ENCODE results near the gene HAP1.

DNA sequence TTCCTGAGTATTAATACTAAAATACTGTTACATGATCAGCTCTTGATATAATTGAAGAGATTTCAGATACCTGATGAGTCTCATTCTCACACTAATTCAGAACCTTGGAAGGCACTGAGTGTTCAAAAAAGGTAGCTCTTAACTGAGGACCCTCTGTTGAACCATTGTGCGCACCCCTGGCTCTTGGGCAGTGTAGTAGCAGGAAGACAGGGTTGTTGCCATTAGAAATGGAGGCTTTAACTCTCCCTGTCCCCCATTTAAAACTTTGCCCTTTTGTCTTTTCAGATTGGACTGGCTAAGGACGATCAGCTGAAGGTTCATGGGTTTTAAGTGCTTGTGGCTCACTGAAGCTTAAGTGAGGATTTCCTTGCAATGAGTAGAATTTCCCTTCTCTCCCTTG, 43.9 kb downstream of the HAP1 start:
- TF ChIP-seq, protein P1, sequence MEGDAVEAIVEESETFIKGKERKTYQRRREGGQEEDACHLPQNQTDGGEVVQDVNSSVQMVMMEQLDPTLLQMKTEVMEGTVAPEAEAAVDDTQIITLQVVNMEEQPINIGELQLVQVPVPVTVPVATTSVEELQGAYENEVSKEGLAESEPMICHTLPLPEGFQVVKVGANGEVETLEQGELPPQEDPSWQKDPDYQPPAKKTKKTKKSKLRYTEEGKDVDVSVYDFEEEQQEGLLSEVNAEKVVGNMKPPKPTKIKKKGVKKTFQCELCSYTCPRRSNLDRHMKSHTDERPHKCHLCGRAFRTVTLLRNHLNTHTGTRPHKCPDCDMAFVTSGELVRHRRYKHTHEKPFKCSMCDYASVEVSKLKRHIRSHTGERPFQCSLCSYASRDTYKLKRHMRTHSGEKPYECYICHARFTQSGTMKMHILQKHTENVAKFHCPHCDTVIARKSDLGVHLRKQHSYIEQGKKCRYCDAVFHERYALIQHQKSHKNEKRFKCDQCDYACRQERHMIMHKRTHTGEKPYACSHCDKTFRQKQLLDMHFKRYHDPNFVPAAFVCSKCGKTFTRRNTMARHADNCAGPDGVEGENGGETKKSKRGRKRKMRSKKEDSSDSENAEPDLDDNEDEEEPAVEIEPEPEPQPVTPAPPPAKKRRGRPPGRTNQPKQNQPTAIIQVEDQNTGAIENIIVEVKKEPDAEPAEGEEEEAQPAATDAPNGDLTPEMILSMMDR (IDR thresholded peaks at IDR 0.05), result no peak
- TF ChIP-seq POLR2A (IDR thresholded peaks at IDR 0.05) (no peak), EP300 (IDR thresholded peaks at IDR 0.05) (no peak), POLR2AphosphoS5 (IDR thresholded peaks at IDR 0.05) (no peak)

All from sigmoid colon (tissue), 4 donors.